HL-60/S4 treated with phorbol 12-myristate 13-acetate at 8.2 ng/mL for 4 days and 3 days (cell line): ENCODE measurements around the gene NBEA.

Source experiments
- in situ Hi-C: fragments of 300-500 bp; cut with MboI; formaldehyde crosslinking; loops from 2 replicates; pipeline ENCODE4 v1.15.0; 2022; ENCODE audit warnings: low sequenced_read_pairs

NBEA gene

DNA sequence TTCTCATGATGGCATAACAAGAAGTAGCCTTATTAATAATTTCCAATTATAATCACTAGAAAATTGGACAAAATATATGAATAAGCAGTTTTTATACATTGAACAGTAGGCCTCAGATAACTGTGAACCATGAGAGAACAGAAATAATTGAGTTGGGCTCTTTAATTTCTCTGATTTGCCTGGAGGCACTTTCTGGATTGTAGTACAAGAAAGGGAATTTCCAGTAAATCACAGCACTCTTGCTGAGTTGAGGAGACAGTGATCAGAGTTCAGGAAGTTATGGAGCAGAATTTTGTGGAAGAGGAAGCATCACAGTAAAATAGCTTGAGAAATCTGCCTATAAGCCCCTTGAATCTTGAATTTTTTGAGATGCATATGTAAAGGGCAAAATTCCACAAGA lies 318.2 kb downstream of the NBEA start:
- in situ Hi-C loops: no loop called here

GRCh38 chr13:35266412-35266811 lies 324.3 kb downstream of the NBEA start:
- in situ Hi-C loops: no loop called here

- in situ Hi-C loops: no loop called here
Observed at GRCh38 chr13:35278917-35279316, 336.8 kb downstream of the NBEA start.

GRCh38 chr13:35279500-35279899 lies 337.4 kb downstream of the NBEA start:
- in situ Hi-C loops: no loop called here

- in situ Hi-C loops: no loop called here
Observed at GRCh38 chr13:35283856-35284255, 341.8 kb downstream of the NBEA start.

DNA sequence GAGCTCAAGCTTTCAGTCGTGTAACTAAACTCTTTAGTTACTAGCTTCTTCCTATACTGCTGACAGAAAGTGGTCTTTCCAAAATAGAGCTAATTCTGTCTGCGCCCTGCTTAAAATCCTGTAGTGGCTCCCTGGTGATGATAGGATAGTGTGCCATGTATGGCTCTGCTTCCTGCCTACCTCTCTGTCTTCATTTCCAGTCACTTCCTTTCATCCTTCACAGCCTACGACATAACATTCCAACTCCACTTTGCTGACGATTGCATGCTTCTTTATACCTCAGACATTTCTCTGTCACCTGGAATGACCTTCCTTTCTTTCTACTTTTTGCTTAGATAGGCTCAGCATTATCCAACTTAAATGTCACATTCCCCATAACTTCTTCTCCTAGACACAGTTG lies 343.6 kb downstream of the NBEA start:
- in situ Hi-C loops: no loop called here

- in situ Hi-C loops: no loop called here
Observed at GRCh38 chr13:35292329-35292728, 350.3 kb downstream of the NBEA start.

DNA sequence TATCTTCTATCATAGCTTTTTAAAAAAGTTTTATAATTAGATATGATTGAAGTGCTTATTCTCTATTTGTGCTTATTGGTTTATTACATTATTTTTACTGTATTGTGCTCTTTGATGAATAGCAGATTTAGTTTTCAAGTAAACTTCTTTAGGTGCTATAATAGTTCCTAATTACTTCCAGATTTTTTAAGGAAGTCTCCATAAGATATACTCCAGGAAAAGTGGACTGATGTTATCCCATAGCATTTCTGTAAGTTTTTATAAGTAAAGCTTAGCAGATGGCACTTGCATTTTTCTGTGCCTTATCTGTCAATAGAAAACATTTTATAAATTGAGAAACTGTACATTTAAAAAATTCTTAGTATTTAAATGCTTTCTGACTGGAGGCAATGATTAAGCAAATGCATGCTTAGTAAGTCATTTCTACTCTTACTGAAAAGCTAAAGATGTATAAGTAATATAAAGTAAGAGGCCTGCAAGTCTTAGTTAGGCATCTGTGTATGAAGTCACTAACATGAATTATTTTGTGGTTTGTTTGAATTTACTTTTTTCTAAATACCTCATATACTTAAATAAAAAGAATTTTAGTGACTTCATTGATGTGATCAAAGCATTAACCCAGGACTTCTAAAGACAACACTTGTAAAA lies 351.6 kb downstream of the NBEA start:
- in situ Hi-C loops: no loop called here

DNA sequence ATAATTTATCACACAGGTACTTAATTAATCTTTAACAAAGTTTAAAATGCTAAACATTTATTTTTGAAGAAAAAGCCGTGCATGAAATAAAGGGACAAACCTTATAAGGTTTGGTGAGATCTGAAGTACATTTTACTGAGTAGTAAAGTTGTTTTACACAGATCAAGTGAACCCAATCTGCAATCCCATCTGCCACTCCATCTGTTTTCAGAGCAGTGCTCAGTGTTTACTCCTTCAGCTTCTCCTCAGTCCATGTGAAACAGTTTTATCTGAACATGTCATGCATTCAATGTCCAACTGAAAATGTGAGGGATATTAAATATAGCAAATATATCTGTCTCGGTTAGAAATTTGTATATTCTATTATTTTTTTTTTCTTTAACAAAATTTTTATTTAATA lies 367.6 kb downstream of the NBEA start:
- in situ Hi-C loops: no loop called here

GRCh38 chr13:35332134-35332533 lies 390.1 kb downstream of the NBEA start:
- in situ Hi-C loops: no loop called here

- in situ Hi-C loops: no loop called here
Observed at GRCh38 chr13:35333157-35333556, 391.1 kb downstream of the NBEA start.

- in situ Hi-C loops: no loop called here
Observed at GRCh38 chr13:35342440-35342839, 400.4 kb downstream of the NBEA start.

DNA sequence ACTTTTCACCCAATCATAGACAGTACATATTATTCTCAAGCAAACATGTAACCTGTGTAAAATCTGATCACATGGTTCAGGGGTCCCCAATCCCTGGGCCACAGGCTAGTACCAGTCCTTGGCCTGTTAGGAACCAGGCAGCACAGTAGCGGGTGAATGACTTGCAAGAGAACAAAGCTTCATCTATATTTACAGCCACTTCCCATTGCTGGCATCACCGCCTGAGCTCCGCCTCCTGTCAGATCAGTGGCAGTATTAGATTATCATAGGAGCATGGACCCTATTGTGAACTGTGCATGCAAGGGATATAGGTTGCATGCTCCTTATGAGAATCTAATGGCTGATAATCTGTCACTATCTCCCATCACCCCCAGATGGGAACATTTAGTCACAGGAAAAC lies 401.3 kb downstream of the NBEA start:
- in situ Hi-C loops: no loop called here

- in situ Hi-C loops: no loop called here
Observed at GRCh38 chr13:35345992-35346391, 403.9 kb downstream of the NBEA start.

DNA sequence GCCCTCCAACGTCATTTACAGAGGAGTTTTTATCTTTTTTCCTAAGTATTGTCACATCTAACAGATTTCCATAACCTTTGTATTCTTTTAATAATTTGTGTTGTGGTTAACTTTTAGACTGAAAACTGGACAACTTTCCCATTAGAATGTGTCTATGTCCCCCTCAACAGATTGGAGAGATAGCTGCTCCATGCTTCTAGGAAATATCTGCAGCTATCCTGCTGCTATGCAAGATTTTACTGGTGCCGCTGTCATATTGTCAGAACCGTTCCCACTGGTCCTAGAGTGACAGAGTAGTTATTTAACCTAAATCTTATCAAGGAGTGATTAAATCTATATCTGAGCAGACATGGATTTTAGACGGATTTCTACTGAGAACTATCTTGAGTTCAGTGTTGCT lies 404.4 kb downstream of the NBEA start:
- in situ Hi-C loops: no loop called here

- in situ Hi-C loops: no loop called here
Observed at GRCh38 chr13:35347679-35348205, 405.7 kb downstream of the NBEA start.

DNA sequence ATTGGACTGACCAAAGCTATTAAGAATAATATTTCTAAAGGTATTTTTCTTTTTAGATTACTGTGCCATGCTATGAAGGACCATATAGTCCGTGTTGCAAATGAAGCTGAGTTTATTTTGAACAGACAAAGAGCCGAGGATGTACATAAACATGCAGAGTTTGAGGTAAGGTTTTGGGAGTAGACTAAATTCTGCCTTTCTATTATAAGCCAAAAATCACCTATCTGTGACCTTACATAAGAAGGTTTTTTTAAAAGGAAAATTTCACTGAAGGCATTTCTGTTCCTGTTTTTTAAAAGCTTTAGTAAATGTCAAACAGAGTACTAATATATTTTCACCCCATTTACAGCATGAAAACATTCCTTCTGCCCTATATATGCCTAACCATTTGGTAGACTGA lies 407.0 kb downstream of the NBEA start:
- in situ Hi-C loops: no loop called here

- in situ Hi-C loops: no loop called here
Observed at GRCh38 chr13:35349673-35350278, 407.7 kb downstream of the NBEA start.

DNA sequence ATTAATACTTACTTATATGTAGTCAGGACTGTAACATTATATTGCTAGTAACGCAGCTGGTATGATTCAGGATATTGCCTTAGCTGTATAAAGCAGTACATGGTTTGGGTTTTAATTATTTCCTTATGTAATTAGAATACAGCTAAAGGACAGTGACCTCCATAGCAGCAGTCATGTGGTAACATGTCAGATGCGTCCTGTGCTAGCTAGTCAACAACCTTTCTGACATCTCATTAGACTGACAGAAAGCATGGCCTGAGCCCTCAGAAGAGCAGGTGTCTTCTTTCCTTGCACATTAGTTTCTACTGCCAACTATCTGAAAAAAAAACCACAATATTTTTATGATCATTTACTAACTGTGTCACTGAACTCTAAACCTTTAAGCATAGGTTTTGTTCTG lies 412.2 kb downstream of the NBEA start:
- in situ Hi-C loops: no loop called here

DNA sequence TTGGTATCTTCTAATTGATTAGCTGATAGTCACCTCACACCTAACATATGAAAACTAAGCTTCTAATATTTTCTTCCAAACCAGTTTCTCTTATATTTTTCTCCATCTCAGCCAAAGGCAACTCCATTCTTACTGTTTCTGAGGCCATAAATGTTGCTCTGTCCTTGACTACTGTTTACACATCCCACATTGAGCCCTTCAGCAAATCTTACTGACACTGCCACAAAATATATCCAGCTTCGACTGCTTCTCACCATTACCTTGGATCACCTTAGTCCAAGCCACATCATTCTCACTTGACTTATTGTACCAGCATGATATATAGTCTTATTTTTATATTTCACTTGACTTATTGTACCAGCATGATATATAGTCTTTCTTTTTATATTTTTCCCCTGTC lies 412.8 kb downstream of the NBEA start:
- in situ Hi-C loops: no loop called here

- in situ Hi-C loops: no loop called here
Observed at GRCh38 chr13:35356572-35356971, 414.5 kb downstream of the NBEA start.

- in situ Hi-C loops: no loop called here
Observed at GRCh38 chr13:35365883-35366282, 423.8 kb downstream of the NBEA start.

DNA sequence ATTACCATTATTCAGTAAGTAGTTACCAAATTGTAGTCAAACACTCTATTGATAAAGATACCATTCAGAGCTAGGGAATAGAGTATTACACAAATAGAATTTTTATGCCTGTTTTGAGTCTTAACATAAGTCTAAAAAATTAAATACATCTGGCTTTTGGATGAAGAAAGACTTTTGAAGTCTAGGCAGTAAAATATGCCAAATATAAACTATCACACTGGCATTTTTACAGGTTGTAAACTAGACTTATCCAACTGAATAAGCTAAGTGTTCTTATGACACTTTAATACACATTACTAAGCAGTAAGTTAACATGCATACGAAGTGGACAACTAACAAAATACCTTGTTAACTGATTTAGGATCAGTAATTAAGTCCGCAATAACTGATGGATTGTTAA lies 425.5 kb downstream of the NBEA start:
- in situ Hi-C loops: no loop called here
